ENCODE data around the gene CLDN20.

DNA sequence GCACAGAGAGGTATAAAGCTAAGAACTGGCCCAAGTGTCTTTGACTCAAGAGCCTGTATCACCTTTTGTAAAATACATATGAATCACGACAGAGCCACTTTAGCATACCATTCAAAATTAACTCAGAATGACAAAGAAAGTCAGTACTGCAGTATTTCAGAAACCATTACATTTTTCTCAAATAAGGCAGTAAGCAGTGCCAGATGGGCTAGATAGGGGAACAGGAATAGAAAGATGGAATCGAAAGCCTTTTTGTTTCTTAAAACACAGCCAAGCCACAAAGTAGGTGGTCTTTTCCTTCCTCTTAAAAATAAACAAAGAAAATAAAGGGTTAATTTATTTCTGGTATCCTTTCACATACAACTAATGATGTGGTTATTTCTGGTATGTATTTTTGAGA is 10.3 kb downstream of the CLDN20 start:
- TF ChIP-seq, protein P1, sequence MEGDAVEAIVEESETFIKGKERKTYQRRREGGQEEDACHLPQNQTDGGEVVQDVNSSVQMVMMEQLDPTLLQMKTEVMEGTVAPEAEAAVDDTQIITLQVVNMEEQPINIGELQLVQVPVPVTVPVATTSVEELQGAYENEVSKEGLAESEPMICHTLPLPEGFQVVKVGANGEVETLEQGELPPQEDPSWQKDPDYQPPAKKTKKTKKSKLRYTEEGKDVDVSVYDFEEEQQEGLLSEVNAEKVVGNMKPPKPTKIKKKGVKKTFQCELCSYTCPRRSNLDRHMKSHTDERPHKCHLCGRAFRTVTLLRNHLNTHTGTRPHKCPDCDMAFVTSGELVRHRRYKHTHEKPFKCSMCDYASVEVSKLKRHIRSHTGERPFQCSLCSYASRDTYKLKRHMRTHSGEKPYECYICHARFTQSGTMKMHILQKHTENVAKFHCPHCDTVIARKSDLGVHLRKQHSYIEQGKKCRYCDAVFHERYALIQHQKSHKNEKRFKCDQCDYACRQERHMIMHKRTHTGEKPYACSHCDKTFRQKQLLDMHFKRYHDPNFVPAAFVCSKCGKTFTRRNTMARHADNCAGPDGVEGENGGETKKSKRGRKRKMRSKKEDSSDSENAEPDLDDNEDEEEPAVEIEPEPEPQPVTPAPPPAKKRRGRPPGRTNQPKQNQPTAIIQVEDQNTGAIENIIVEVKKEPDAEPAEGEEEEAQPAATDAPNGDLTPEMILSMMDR (IDR thresholded peaks at IDR 0.05; ENCODE audit: low read depth, low read length, poor library complexity, severe bottlenecking): no peak
- TF ChIP-seq EZH2phosphoT487 (IDR thresholded peaks at IDR 0.05; ENCODE audit: borderline replicate concordance, low read length): no peak

Measured in DOHH2 (cell line).